ENCODE measurements around the gene PRKRA.
"Not testable (repeated sequence)": the region's sequence is repeated elsewhere in the genome, so short reads cannot be mapped to it uniquely, and the experiment has no call there.

The PRKRA gene

DNA sequence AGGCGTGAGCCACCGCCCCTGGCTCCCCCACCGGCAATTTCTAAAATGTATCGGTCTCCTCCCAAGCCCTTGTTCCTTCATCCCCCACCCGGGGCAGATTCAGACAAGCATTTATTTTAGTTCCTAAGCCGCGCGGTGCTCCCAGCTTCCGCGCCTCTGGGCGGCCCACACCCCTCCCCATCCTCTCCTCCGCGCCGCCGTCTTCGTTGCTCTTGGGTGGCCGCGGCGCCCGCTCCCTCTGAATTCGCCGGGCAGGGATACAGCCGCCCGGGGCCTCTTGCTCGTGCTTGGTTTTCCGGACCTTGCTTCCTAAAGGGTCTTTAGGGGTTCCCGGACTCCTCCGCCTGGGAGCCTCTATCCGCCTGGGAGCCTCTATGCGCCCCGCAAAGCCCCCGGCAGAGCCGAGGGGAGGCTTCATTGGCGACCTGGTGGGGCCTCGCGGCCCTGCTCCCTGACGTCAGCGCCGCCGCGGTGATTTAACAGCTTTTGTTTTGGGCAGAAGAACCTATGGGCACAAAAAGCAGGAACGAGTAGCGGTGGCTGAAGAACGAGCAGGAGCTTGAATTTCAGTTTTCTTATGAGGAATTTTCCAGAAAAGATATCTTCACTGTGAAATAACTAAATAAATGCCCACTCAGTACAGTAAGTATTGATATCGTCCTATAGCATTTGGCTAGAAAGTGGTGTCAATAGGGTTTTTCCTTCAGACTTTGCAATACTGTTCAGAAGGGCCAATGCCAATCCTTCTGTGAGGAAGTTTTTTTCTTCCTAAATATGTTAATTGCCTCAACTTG is 37.3 kb downstream of the PRKRA start:
- peak; percentile 74 for DNase-seq (ENCODE audit: low read depth)

DNA sequence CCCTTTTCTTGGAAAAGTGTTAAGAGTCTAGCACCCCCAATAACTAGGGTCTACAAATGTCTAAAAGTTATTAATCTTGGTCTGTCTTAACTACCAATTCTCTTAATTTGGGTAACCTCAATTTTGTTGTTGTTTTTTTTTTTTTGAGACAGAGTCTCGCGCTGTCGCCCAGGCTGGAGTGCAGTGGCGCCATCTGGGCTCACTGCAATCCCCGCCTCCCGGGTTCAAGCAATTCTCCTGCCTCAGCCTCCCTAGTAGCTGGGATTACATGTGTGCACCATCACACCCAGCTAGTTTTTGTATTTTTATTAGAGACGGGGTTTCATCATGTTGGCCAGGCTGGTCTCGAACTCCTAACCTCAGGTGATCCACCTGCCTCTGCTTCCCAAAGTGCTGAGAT is 38.5 kb downstream of the PRKRA start:
- DNase-seq (ENCODE audit: low read depth), result not testable (repeated sequence)

DNA sequence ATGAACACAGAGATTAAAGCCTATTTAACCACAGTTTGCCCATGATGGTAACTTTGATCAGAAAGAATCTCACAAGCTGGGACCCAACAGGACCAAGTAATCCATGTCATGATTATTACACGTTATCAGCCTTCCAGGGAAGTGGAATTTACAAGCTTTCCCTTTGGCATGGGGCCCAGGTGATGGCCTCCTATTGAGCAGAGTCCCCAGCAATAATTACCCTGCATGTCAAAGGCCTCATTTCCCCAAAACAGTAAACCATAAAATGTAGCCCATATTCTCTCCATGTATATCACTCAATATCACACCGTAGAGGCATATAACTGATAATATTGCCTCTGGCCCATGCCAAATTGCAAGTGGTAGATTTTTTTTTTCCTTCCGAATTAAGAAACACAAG is 38.9 kb downstream of the PRKRA start:
- no peak for DNase-seq (ENCODE audit: low read depth)

DNA sequence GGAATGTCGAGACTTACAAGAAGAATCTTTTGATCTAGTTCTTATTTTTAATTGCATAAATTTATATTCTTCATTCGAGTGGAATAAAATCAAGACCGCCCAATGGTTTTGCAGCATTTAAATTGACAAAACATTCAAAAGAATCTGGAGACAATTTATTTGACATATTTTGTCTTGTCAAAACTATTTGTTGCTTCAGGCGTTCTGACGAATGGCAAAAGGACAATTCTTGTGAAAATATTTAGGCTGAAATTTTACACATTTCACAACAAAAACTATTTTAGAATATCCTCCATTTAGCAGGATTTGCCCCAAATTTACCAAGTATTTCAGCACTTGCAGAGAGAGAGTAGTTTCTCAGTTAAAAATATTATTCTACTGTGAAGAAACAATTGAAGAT is 41.7 kb downstream of the PRKRA start:
- no peak for DNase-seq (ENCODE audit: low read depth)

DNA sequence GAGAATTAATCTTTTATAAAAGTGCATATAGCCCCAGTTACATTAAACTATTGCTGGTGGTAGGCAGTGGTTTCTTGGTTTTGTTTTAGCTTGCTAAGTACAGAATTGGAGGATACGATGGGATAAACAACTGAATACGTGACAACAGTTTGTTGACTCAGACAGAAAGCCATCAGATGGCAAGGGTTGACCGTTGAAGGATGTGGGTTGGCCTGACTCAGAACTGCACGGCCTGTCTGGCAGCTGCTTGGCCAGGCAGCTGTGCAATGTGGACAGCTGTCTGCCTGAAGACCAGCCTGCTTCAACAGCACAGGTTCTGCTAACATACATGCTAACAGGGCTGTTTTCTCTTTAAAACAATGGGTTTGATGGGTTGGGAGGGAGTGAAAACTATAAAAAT is 46.6 kb downstream of the PRKRA start:
- peak; percentile 83 for DNase-seq (ENCODE audit: low read depth)

DNA sequence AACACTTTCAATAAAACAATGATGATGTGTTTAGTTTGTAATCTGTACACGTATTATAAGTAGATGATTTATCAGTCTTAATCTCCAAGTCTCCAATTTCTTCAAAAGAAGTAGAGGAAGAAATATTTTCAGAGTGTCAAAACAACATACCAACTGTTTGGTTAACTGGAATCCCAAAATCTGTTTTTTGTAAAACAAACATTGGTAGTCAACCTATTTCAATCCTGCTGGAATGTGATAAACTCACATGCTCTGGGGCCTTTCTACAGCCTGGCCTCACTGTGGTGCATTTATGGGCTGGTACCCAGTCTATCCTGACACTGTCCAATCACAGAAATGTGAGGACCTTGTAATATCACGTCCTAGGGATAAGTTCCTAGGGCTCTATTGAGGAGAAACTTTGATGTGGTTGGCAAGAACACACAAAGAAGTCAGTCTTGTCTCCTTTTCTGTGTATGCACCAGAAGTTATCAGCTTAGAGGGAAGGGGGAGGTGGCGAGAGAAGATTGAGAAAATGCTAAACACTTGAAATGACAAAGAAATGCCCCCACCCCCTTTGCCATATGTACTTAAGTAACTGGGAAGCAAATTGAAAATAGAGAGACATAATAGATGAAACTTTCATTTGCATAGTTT is 47.2 kb downstream of the PRKRA start:
- DNase-seq (ENCODE audit: low read depth), result no peak

DNA sequence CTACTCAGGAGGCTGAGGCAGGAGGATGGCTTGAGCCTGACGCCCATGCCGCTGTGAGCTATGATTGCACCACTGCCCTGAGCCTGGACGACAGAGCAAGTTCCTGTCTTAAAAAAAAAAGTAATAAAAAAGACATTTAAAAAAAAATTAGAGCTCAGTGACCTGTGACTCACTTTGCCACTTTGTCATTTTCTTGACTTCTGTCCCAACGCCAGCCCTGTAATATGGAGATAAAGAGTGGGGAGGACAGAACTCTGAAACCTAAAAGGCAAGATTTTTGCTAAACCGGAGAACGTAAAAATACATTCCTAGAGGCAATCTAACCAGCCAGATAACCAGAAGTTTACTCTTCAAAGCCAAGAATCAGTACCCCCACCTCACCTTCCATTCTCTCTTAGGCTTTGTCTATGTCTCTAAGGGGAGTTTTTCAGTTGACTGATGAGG is 49.0 kb downstream of the PRKRA start:
- DNase-seq (ENCODE audit: low read depth), result no peak

DNA sequence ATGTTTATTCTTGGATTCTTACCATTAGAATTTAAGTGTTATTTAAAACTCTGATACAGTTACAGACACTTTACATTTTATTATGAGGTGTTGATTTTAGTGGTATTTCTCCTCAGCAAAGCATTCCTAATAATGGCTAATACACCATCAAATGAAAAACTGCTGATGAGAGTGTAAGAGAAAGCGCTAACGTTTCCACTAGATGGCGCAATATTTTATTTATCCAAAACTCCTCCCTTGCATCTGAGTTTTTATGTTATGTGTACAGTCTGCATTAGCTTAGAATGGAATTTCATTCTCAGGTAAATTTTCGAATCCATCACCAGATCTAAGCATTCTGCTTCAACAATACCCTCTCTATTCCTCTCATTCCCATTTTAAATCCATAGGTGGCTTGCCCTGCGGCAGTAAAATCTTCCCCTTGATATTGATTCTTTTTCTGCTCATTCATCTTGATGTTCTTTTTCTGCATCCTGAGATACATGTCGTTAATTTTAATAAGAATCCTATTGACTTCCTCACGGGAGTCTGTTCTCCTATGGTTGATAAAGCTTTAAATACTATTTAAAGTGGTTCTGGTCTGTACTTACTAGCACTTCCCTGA is 53.9 kb downstream of the PRKRA start:
- peak; percentile 58 for DNase-seq (ENCODE audit: low read depth)

DNA sequence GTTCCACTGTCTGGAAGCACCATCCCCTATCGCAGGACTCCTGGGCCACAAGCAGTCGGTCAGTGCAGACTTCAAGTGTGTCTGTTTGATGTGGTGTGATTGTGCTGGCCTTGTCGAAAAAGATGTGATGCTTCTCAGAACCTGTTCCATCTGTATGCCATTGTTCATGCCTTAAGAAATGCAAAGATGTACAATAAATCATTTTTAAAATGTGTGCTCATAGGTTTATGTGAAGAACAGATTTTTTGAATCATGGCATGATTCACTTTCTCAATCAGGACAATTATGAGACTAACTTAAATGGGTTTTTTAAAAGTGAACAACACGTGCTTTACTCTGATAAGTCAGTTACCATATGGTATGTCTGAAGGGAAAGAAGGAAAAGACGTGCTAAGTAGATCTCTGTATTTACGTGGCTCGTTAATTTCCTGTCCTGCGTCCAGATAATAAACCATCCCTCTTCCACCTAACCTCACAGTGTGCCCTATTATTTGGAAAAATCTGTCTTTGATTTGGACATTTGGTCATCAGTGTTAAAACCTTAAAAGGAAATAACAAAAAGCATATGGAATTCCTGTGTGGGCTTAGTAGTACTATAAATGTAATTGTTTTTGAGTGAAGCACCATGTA is 54.9 kb downstream of the PRKRA start:
- DNase-seq (ENCODE audit: low read depth), result peak; percentile 39

DNA sequence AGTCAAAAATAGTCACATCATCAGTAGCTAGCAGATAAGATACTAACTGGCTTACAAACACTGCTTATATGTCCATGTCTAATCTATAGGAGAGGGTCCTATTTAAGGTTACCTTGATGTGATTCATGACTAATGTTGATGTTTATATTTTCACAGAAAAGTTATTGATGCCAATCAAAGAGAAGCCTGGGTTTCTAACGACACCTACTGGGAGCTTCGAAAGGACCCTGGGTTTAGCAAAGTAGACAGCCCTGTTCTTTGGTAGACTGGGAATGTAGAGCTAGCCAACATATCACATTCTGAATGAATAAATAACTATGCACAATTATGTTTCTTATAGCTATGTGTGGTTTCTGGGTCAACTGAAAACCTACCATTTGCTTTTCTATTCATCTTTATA is 55.7 kb downstream of the PRKRA start:
- no peak for DNase-seq (ENCODE audit: low read depth)

DNA sequence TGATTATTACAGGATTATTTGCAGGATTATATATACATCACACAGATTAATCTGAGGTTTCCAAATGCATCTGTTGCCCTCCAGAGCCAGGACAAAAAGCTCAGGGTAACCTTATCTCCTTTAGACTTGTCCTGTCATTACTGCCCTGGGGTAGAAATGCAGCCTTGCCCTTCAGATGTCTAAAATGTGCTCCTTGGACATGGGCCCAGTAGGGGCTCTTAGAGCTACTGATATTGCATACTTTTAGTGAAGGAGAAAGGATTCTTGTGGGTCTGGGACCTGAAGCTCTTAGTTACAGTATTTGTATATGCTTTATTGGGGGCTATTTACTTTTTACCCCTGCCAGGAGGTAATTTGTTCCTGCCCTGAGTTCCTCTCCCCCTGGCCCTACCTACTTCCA is 56.1 kb downstream of the PRKRA start:
- DNase-seq (ENCODE audit: low read depth), result no peak

DNA sequence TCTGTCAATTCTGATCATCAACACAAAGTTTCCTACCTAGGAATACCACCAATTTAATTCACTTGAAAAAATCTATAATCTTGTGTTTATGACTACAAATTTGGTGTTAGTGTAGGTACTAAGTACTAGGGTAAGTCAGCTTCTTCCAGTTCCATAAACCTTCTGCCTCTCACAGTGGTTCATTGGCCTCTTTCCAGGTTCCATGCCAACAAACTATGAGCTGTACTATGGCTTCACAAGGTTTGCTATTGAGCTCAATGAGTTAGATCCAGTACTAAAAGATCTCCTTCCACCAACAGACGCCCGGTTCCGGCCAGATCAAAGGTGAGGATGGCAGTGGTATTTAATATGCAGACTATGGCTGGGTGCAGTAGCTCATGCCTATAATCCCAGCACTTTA is 58.8 kb downstream of the PRKRA start:
- DNase-seq (ENCODE audit: low read depth), result peak; percentile 39

DNA sequence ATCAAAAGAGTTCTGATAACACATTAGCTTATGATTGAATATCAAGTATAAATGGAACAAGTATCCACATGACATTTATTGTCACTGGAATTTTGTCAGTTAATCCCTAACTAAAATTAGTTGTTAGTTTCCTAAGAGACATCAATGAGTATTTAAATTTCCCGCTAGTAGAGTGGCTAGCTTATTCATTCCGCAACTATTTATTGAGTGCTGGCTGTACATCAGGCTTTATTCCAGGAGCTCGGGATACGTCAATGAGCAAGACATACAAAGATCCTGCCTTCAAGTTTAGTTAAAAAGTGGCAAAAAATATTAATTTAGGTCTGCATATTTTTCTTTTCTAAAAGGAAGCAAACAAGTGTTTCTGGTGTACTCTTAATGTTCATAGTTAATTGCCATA is 59.3 kb downstream of the PRKRA start:
- no peak for DNase-seq (ENCODE audit: low read depth)

DNA sequence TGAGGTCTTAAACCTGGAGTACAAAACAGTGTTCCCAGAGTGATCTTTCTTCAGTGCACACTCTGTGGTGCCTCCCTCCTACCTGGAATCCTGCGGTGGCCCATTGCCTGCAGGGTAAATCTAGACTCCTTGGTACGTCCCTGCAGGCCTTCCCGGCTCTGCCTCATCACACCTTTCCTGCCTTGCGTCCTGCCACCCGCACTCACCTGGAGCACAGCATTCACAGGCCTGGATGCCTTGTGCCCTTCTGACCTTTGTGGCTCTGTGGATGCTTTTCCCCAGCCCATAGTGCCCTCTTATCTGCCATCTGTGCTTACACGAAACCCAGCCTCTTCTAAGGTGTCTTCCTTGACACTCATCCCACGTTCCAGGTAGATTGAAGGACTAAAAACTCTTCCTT is 62.7 kb downstream of the PRKRA start:
- no peak for DNase-seq (ENCODE audit: low read depth)

DNA sequence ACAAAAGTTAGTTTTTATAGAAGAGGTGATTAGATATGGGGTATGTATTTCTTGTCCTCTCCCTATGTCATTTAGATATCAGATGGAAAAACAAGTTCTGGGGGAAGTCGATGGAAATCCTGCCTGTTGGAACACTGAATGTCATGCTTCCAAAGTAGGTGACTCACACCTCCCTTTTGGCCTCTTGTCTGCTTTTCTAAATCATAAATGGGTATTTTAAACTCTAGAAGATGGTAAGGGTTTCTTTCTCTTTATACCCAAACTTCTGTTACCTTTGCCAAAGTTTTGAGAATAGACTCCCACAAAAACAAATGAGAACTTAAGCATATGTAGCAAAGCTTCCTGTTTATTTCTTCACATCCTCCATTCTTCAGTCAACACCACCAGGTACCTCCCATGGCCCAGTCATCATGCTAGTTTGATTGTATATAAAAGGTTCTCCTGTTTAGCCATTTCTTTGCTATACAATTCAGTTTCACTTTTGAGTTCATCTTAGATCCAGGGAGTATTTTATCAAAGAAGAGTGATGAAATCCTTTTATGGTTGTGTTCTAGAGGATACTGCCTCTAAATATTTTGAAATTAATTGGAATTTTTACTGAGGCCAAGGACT is 63.9 kb downstream of the PRKRA start:
- no peak for DNase-seq (ENCODE audit: low read depth)

DNA sequence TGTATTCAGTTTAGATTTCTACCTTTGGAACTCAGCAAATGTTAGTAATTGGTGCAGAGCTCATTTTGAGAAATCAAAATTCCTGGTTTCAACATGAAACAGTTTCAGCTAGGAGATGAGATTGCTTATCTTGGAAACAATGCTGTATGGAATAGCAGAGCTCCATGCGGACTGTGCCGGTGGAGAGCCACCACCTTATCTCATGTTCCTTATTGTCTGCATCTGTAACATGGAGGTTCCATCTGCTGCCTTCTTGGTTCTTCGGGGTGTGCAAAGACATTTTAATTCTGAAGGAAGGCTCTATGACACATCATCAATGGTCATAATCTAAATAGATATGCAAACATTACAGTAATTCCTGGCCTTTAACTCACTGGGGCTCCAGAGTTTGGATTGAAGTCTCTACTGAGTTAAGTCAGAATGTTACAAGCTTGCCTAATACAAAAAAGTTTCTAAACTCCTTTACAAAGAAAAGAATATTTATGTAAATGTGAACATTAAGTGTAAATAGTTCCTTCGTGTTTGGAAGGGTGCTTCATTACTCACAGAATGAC is 65.3 kb downstream of the PRKRA start:
- DNase-seq (ENCODE audit: low read depth), result peak; percentile 20

DNA sequence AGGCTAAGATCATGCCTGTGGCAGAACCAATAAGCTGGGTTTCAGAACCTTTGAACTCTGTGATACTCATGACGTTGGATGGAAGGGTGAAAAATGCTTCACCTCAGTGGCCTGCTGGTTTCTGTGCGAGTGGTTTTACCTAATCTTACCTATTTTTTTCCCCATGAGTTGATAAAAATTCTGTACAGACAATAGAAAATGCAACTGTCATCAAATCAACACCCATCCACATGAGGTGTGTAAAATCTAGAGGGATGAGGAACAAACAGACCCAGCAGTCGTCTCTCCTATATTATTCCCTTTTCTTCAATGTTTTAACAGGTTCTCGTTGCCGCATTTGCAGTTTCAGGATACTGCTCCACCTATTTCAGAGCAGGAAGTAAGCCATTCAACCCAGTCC is 67.3 kb downstream of the PRKRA start:
- no peak for DNase-seq (ENCODE audit: low read depth)
